Activated naive CD8-positive, alpha-beta T cell treated with anti-CD3 and anti-CD28 coated beads, Interleukin-2, amount 50 U/mL, for 24 hours (primary cell): ENCODE data around the gene BRD3.
"Not testable (repeated sequence)": the region's sequence is repeated elsewhere in the genome, so short reads cannot be mapped to it uniquely, and the experiment has no call there.

Source experiments
- ATAC-seq: fragments of 150-1000 bp; cut with Tn5 transposase; one replicate; pipeline ENCODE4 v1.10.0; 2021
- DNase-seq: peaks from one replicate; pipeline ENCODE4 v3.0.0; 2021
- H3K27ac Mint-ChIP-seq: one replicate; pipeline ENCODE4 v1.8.0; 2021; ENCODE audit warnings: mild to moderate bottlenecking, mixed read lengths
- H3K27me3 Mint-ChIP-seq: one replicate; pipeline ENCODE4 v1.8.0; 2021; ENCODE audit warnings: mixed read lengths
- H3K36me3 Mint-ChIP-seq: one replicate; pipeline ENCODE4 v1.8.0; 2021; ENCODE audit warnings: low read depth, mixed read lengths
- H3K4me1 Mint-ChIP-seq: one replicate; pipeline ENCODE4 v1.8.0; 2021; ENCODE audit warnings: mixed read lengths
- H3K4me3 Mint-ChIP-seq: one replicate; pipeline ENCODE4 v1.8.0; 2021; ENCODE audit warnings: mild to moderate bottlenecking, moderate library complexity, mixed read lengths
- H3K9me3 Mint-ChIP-seq: one replicate; pipeline ENCODE4 v1.8.0; 2021; ENCODE audit warnings: mixed read lengths

The BRD3 gene

DNA sequence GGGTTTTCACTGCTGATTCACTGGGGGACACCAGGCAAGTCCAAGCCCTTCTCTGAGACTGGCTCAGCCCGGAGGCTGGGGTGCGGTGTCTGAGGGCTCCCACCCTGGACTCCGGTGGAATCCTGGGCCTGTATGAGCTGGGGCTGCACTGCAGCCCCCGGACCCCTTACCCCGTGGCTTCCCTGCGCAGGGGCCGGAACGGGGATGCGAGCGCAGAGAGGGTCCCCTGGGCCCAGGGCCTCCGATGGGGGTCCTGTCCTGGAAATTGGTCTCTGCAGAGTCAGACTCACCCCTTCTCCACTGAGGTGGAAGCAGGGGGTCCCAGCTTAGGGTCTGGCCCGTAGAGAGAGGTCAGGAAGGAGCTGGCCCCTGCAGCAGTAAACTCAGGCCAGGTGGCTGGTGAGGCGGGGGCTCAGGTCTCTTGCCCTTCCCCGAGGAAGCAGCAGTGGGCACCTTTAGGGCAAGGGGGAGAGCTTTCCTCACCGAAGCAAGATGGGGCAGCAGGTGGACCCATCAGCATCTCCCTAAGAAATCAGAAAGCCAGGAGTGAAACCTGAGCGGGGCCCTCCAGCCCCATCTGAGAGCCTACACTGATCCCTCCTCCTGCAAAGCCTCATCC is 74.1 kb downstream of the BRD3 start:
- DNase-seq (no peak), ATAC-seq (no peak)
- H3K4me3 Mint-ChIP-seq = peak overlapping the region; percentile 64
- H3K4me1 Mint-ChIP-seq = peaks cover 9% of the 10 kb centered on the region
- H3K36me3 Mint-ChIP-seq = no peaks in the 10 kb centered on the region
- H3K9me3 Mint-ChIP-seq = no peaks in the 10 kb centered on the region
- H3K27me3 Mint-ChIP-seq = peaks cover 3% of the 10 kb centered on the region
- H3K27ac Mint-ChIP-seq = no peak overlapping the region

DNA sequence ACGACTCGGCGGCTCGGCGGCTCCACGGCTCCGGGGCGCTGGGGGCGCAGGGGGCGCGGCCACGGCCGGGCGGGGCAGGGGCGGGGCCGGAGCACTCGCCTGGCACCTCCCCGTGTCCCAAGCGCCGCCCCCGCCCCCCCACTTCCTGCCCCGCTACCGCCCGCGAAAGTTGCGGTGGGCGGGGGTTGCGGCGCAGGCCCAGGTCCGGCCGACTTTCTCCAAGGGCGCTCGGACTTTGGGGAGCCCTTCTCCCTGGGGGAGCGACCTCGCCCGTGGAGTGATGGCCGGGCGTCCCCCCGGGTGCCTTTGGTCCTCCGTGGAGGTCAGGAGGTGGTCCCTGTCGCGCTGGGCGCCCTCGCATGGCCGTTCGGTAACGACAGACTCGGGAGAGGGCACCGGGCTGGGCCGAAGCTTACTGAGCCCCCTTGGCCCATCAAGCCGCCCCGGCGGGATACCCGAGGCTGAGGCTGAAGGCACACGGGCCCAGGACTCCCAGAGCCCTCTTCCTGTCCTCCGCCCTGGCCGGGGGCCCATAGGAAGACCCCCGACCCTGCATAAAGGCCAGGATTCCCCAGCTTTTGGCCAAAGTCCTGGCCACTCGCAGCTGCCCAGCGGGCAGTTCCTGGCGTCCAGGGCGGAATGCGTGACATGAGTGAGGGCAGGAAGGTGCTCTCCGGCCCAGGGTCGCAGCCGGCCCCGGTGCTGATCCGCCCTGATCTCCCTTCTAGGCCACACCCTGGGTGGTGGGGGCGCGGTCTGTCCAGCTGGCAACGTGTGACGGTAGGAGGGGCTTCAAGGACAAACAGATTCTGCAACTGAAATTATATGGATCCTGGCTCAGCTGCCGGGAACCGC is 74.8 kb downstream of the BRD3 start:
- Mint-ChIP-seq H3K36me3 (no peaks in the 10 kb centered on the region), H3K4me1 (peaks cover 9% of the 10 kb centered on the region), H3K9me3 (no peaks in the 10 kb centered on the region), H3K27me3 (peaks cover 3% of the 10 kb centered on the region), H3K27ac (no peak overlapping the region), H3K4me3 (peak overlapping the region; percentile 64)
- peak; percentile 65 for ATAC-seq
- peak; percentile 83 for DNase-seq

DNA sequence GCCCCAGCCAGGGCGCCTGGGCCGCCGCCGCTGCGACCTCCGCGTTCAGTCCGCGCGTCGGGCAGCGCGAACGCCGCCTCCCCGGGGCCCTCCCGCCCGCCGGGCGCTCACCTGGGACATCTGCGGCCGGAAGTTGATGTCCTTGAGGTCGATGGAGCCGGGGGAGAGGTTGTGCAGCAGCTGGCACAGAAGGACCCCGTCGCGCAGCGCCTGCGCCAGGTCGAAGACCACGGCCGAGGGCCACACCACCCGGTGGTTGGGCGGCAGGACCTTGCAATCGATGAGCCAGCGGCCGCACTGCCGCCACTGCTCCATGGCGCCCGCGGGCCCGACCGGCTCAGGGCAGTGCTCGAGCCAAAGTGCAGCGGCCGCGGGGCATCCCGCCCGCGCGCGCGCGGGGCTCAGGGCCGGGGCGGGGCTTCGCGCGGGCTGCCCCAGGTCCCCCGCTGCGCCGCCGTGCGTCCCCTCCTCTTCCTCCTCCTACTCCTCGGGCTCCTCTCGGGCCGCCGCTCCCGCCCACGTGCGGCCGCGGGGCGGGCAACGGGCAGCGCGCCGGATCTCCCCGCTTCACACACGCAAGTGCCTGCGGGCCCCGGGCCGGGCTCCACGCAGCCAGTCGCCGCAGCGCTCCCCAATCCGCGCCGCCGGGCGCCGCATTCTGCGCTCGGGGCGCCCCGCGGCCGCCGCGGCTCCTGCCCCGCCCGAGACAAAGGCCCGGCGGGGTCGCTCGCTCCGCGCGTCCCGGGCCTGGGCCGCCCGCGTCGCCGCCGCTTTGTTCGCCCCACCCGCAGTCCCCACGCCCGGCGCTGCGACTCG is 75.7 kb downstream of the BRD3 start, which contains the start of gene VAV2:
Gene VAV2 (minus strand): TSS at position 361 of the 816 bp plus-strand sequence. CDS start 46 bp downstream, at position 315.
- Mint-ChIP-seq H3K27me3 (peaks cover 2% of the 10 kb centered on the region), H3K9me3 (no peaks in the 10 kb centered on the region), H3K27ac (no peak within 1 kb of the TSS), H3K36me3 (no peaks in the 10 kb centered on the region), H3K4me3 (peak within 1 kb of the TSS; percentile 64), H3K4me1 (peaks cover 9% of the 10 kb centered on the region)
- peak; percentile 59 for DNase-seq
- ATAC-seq = peak; percentile 45

DNA sequence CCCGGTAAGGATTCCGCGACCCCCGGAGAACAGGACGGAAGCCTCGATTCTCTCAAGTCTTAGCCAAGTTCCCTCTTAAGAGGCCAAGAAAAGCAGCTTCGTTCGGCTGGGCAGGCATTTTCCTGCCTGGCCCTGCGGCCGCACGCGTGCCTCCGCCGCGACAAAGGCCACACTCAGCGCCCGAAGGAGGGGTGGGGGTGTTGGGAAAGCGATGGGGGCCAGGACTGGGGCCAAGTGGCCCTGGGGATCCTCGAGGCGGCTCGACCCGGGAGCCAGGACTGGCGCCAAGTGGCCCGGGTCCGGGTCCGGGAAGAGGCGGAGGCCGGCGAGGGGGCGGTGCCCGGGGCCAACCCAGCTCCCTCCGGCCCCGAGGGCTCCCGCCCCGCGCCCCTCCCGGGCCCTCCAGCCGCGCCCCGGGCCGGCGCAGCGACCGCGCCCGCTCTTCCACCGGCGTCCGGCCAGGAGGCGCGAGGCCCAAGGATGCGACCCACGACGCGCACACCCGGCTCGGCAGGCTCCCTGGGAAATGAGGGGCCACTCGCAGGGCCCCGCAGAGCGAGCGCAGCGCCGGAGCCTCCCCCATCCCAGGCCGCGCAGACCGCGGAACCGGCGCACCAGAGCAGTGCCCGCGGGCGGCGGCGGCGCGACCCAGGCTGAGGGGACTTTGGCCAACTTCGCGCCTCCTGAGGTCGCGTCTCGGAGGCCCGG is 76.5 kb downstream of the BRD3 start:
- Mint-ChIP-seq H3K4me3 (peak overlapping the region; percentile 53), H3K4me1 (peaks cover 9% of the 10 kb centered on the region), H3K27ac (no peak overlapping the region), H3K36me3 (no peaks in the 10 kb centered on the region), H3K9me3 (no peaks in the 10 kb centered on the region), H3K27me3 (peaks cover 2% of the 10 kb centered on the region)
- ATAC-seq (no peak), DNase-seq (peak; percentile 8)

DNA sequence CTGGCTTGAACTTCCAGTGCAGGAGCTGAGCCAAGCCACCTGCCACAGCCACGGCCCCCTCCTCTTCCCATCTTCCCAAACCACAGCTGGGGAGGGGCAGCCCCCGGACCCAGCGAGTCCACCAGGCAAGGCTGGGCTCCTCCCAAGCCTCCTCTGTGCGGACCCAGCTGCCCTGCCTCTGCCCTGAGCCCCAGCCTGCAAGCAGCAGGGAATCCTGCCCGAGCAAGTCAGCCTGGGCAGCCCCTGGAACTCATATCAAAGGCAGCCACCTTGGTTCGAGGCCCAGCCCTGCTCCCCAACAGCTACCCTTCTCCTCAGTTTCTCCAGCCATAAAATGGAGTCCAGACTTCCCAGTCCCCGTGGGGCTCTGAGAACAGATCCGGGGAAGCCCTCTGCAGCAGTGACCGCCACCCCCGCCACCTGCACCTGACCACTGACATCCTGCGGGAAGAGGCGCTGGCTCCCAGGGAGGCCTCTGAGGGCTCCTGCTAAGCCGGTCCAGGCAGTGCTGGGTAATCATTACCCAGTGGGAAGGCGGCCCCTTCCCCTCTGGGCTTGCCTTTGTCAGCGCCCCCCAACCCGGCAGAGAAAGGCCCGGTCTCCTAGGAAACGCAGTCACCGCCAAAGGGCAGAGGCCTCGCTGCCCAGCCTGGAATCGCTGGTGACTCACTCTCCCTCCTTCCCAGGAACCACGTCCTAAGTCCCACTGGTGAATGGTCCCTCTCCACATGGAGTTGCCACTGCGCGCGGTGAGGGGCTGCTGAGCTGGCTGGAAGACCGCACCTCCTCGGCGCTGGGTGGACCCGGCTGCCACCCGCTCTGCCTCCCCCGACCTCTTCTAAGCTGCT is 77.2 kb downstream of the BRD3 start:
- Mint-ChIP-seq H3K4me3 (peak overlapping the region; percentile 53), H3K27me3 (peaks cover under 1% of the 10 kb centered on the region), H3K27ac (no peak overlapping the region), H3K9me3 (no peaks in the 10 kb centered on the region), H3K36me3 (no peaks in the 10 kb centered on the region), H3K4me1 (peaks cover 9% of the 10 kb centered on the region)
- no peak for ATAC-seq
- no peak for DNase-seq

DNA sequence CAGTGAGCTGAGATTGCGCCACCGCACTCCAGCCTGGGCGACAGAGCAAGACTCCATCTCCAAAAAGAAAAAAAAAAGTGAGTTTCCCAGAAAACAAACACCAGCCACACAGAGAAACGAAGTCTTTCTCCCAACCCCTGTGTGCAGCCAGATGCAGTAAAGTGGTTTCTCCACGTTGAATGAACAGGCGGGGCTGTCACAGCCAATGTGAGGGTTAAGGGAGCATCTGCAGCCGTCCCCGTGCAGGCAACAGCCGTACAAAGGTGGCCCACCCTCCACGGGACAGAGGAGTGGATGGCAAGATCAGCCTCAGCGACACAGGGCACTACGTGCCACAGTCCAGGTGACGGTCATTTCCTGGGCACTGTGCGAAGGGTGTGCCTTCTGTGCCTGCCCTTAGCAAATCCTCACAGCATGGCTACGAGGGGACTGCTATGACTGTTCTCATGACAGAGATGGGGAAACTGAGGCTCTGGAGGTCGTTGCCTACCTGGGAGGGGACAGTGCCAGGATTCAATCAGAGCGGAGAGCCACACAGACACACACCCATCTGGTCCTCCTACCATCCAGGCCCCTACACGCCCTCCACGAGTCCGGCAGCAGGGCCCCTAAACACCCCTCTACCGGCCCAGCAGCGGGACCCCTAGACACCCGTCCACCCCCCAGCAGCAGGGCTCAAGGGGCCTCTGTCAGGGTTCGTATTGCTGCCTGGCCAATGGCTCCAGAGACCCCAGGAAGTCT is 78.0 kb downstream of the BRD3 start:
- ATAC-seq (no peak), DNase-seq (no peak)
- Mint-ChIP-seq H3K27me3 (no peaks in the 10 kb centered on the region), H3K4me1 (peaks cover 9% of the 10 kb centered on the region), H3K4me3 (peak overlapping the region; percentile 53), H3K9me3 (no peaks in the 10 kb centered on the region), H3K36me3 (no peaks in the 10 kb centered on the region), H3K27ac (no peak overlapping the region)

DNA sequence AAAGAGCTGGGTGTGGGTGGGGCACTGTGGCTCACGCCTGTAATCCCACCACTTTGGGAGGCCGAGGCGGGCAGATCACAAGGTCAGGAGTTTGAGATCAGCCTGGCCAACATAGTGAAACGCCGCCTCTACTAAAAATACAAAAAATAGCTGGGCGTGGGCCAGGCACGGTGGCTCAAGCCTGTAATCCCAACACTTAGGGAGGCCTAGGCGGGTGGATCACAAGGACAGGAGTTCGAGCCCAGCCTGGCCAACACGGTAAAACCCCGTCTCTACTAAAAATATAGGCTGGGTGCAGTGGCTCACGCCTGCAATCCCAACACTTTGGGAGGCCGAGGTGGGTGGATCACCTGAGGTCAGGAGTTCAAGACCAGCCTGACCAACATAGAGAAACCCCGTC is 79.1 kb downstream of the BRD3 start:
- not testable (repeated sequence) for H3K36me3 Mint-ChIP-seq, H3K4me1 Mint-ChIP-seq, H3K9me3 Mint-ChIP-seq, H3K27me3 Mint-ChIP-seq, H3K4me3 Mint-ChIP-seq, ATAC-seq, DNase-seq, H3K27ac Mint-ChIP-seq

DNA sequence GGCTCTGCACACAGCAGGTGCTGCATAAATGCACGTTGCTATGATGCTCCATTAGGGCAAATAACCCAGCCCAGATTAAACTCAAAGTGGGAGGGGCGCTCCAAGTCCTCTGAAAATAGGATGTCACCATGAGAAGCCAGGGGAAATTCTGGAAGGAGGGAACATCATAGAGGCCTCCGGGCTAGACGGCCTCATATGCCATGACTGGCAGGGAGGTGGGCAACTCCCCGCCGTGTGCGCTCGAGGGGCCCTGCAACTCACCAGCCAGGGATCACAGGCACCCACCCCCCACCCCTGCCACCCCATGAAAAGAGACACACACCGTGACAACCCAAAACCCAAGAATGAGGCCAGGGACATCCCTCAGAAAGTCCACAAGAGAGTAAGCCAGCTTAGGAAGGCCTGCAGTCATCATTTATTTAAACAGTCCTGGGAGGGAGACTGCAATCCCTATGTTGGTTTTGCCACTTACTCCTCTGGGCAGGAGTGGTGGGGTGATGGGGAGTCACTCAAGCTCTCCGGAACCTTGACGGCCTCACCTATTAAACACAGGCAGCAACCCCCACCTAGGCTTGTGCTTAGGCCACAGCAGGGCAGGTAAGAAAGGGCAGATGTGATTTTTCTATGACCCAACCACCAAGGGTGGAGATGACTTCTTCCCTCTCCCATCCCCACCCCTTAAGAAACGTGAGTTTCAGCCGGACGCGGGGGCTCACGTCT is 79.7 kb downstream of the BRD3 start:
- no peak for ATAC-seq
- H3K4me3 Mint-ChIP-seq = no peak overlapping the region
- H3K4me1 Mint-ChIP-seq = peaks cover 2% of the 10 kb centered on the region
- no peak overlapping the region for H3K27ac Mint-ChIP-seq
- H3K36me3 Mint-ChIP-seq = no peaks in the 10 kb centered on the region
- H3K9me3 Mint-ChIP-seq = no peaks in the 10 kb centered on the region
- no peaks in the 10 kb centered on the region for H3K27me3 Mint-ChIP-seq
- no peak for DNase-seq

DNA sequence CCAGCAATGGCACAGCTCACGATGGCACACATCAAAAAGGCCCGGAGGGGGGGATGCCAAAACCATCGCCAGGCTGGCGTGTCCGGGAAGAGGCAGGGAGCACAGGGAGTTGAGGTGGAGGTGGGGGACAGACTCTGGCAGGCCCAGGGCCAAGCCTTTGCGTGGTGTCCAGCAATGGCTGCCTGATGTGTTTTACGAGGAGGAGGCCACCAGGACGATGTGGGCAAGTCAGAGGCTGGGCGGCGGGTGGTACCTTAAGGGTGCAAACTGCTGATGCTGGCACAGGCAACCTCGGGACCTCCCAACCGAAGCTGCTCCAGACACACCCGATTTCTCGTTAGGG is 80.4 kb downstream of the BRD3 start:
- no peak overlapping the region for H3K27ac Mint-ChIP-seq
- DNase-seq = no peak
- H3K27me3 Mint-ChIP-seq = no peaks in the 10 kb centered on the region
- ATAC-seq = no peak
- no peak overlapping the region for H3K4me3 Mint-ChIP-seq
- no peaks in the 10 kb centered on the region for H3K9me3 Mint-ChIP-seq
- H3K4me1 Mint-ChIP-seq = peaks cover 2% of the 10 kb centered on the region
- H3K36me3 Mint-ChIP-seq = no peaks in the 10 kb centered on the region

DNA sequence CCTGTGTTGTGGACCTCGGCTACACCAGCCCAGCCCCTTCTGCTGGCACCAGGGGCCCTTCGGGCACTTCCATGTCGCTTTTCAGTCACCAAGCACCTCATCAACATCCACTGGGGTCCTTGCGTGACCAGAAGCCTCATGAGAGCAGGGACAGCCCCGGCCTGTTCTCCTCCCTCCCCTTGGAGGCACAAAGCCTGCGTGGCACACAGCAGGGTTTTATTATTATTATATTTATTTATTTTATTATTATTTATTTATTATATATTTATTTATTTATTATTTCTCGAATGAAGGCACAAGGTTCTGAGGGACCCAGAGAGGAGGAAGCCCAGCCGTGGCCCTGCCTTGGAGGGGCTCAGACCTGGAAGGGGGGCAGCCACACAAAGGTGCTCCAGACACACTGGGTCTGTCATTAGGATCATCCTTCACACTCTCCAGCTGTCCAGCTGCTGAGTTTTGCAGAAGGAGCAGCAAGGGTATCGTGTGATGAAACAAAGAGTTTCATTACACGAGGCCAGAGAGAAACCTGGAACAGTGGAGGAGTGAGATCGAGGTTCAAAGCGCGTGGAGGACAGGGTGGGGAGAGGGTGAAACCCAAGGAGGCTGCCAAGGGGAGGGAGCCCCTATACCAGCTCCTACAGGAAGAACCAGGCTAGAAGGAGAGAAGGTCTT is 80.9 kb downstream of the BRD3 start:
- DNase-seq = no peak
- Mint-ChIP-seq H3K27me3 (no peaks in the 10 kb centered on the region), H3K36me3 (no peaks in the 10 kb centered on the region), H3K4me3 (no peak overlapping the region), H3K27ac (no peak overlapping the region), H3K9me3 (no peaks in the 10 kb centered on the region), H3K4me1 (peaks cover 2% of the 10 kb centered on the region)
- ATAC-seq = no peak

DNA sequence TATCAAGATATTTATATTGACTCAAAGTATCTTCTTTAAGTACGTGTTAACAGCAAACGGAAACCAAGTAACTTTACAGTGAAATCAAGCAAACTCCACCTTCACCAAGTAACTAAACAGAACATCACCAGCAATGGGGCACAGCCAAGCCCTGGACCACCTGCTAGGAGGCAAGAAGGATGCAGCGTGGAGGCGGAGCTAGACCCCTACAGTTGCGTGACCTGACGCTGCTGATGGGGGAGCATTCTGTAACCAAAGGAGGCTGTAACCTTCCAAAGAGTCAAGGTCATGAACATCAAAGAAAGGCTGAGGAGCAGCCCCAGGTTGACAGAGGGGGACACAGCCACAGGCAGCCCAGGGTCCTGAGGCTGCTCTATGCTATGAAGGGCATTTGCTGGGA is 81.8 kb downstream of the BRD3 start:
- Mint-ChIP-seq H3K36me3 (no peaks in the 10 kb centered on the region), H3K4me1 (peaks cover 2% of the 10 kb centered on the region), H3K4me3 (no peak overlapping the region), H3K27ac (no peak overlapping the region), H3K9me3 (no peaks in the 10 kb centered on the region), H3K27me3 (no peaks in the 10 kb centered on the region)
- DNase-seq = no peak
- no peak for ATAC-seq

DNA sequence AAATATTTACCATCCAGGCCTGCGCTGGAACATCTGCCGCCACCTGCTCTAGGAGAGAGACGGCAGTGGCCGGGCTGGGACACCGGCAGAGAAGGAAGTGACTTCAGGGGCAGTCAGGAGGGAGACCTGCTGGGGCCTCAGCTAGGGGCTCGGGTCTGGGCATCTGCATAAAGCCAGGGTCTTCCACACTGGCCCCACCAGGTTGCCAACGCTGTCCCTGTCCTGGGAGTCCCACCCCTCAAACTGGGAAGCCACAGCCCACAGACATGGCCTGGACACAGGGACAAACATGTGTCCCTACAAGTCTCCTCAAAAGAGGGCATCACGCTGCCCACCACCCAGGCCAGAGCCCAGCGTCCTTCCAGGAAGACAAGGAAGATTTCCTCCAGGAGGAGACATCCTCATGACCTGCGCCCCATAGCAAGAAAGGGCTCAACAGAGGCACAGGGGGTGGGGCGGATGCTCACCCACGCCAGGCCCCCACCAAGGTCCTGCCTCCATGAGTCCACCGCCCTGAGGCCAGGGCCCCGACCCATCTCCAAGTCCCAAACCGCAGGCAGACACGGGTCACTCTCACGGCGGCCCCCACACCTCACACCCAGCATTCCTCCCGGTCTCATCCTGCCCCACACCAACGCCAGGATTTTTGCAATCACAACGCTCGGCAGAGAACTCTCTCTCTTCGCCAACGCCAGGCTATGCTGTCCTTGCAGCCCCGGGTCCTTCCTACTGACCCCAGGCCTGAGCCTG is 84.7 kb downstream of the BRD3 start:
- no peak for ATAC-seq
- Mint-ChIP-seq H3K4me3 (no peak overlapping the region), H3K36me3 (no peaks in the 10 kb centered on the region), H3K27me3 (no peaks in the 10 kb centered on the region), H3K4me1 (peaks cover 3% of the 10 kb centered on the region), H3K27ac (no peak overlapping the region), H3K9me3 (no peaks in the 10 kb centered on the region)
- no peak for DNase-seq
